ENCODE data around the gene FBLN5.

Gene FBLN5

GRCh38 chr14:91980157-91980556 is 32.7 kb upstream of the FBLN5 start:
- no peak overlapping the region for H3K4me3 ChIP-seq (replicated peaks; ENCODE audit: low read depth, low read length)
- TF ChIP-seq CTCF (IDR thresholded peaks at IDR 0.05; ENCODE audit: low read length, missing control alignments), result no peak
- DNase-seq (ENCODE audit: low read depth), result peak; percentile 90

GRCh38 chr14:91977884-91978283 is 30.4 kb upstream of the FBLN5 start:
- no peak for TF ChIP-seq CTCF (IDR thresholded peaks at IDR 0.05; ENCODE audit: low read length, missing control alignments)
- H3K4me3 ChIP-seq (replicated peaks; ENCODE audit: low read depth, low read length), result no peak overlapping the region
- no peak for DNase-seq (ENCODE audit: low read depth)

- no peak for TF ChIP-seq CTCF (IDR thresholded peaks at IDR 0.05; ENCODE audit: low read length, missing control alignments)
- DNase-seq (ENCODE audit: low read depth), result no peak
- H3K4me3 ChIP-seq (replicated peaks; ENCODE audit: low read depth, low read length), result no peak overlapping the region
These were observed 28.3 kb upstream of the FBLN5 start for GRCh38 chr14:91975763-91976162.

GRCh38 chr14:91971188-91971778 is 23.8 kb upstream of the FBLN5 start:
- TF ChIP-seq CTCF (IDR thresholded peaks at IDR 0.05; ENCODE audit: low read length, missing control alignments), result no peak
- DNase-seq (ENCODE audit: low read depth), result no peak
- H3K4me3 ChIP-seq (replicated peaks; ENCODE audit: low read depth, low read length), result no peak overlapping the region

GRCh38 chr14:91968280-91968679 is 20.8 kb upstream of the FBLN5 start:
- TF ChIP-seq CTCF (IDR thresholded peaks at IDR 0.05; ENCODE audit: low read length, missing control alignments), result no peak
- DNase-seq (ENCODE audit: low read depth), result no peak

GRCh38 chr14:91964724-91965123 is 17.2 kb upstream of the FBLN5 start:
- no peak for DNase-seq (ENCODE audit: low read depth)
- H3K4me3 ChIP-seq (replicated peaks; ENCODE audit: low read depth, low read length), result no peak overlapping the region
- no peak for TF ChIP-seq CTCF (IDR thresholded peaks at IDR 0.05; ENCODE audit: low read length, missing control alignments)

More at GRCh38 chr14:91968280-91968679, 20.8 kb upstream of the FBLN5 start:
- no peak overlapping the region for H3K4me3 ChIP-seq (replicated peaks; ENCODE audit: low read depth, low read length)

- TF ChIP-seq CTCF (IDR thresholded peaks at IDR 0.05; ENCODE audit: low read length, missing control alignments), result no peak
- no peak for DNase-seq (ENCODE audit: low read depth)
- H3K4me3 ChIP-seq (replicated peaks; ENCODE audit: low read depth, low read length), result no peak overlapping the region
These were observed 16.5 kb upstream of the FBLN5 start for GRCh38 chr14:91964011-91964410.

All from fibroblast of pulmonary artery (primary cell).